Activated CD4-positive, alpha-beta memory T cell treated with anti-CD3 and anti-CD28 coated beads, Interleukin-2, amount 10 ng/mL, durations not matched to agents 7 days and 5 days (primary cell): ENCODE results near the gene PDE4A. TPM values are rescaled to one million over a fixed set of nuclear protein-coding genes. Genes with fewer than 3 reads are reported as not detected.
A peak's percentile ranks its signal among the peaks of the same experiment; 100 is the strongest.

Experiments
- CTCF ChIA-PET: fragments of 350-600 bp; sonication (Branson Sonifier 250); formaldehyde crosslinking; loops from one replicate; lab custom pipeline; 2021; ENCODE audit warnings: antibody characterized with exemption, inconsistent platforms; lab: Charles Lee
- POLR2A ChIA-PET: fragments of 350-600 bp; sonication (Branson Sonifier 250); formaldehyde crosslinking; loops from one replicate; lab custom pipeline; 2021; ENCODE audit warnings: antibody characterized with exemption; lab: Charles Lee
- DNase-seq: peaks from one replicate; pipeline ENCODE4 v3.0.0-alpha.2; 2020
- H3K27ac Mint-ChIP-seq: one replicate; pipeline ENCODE4 v1.8.0; 2021; ENCODE audit warnings: mild to moderate bottlenecking, mixed read lengths
- H3K27me3 Mint-ChIP-seq: one replicate; pipeline ENCODE4 v1.8.0; 2021; ENCODE audit warnings: mixed read lengths
- H3K36me3 Mint-ChIP-seq: one replicate; pipeline ENCODE4 v1.8.0; 2021; ENCODE audit warnings: low read depth, mixed read lengths
- H3K4me1 Mint-ChIP-seq: one replicate; pipeline ENCODE4 v1.8.0; 2021; ENCODE audit warnings: mixed read lengths
- H3K4me3 Mint-ChIP-seq: one replicate; pipeline ENCODE4 v1.8.0; 2021; ENCODE audit warnings: mild to moderate bottlenecking, mixed read lengths
- H3K9me3 Mint-ChIP-seq: one replicate; pipeline ENCODE4 v1.8.0; 2021; ENCODE audit warnings: mixed read lengths
- total RNA-seq, 2 experiments: library from RNA; stranded (reverse); gene quantifications; one replicate each; pipeline ENCODE4 v1.2.3, GENCODE V29; 2021

Gene PDE4A
- total RNA-seq, 2 experiments from 2014 or later, result 56.2 to 58.1 TPM

DNA sequence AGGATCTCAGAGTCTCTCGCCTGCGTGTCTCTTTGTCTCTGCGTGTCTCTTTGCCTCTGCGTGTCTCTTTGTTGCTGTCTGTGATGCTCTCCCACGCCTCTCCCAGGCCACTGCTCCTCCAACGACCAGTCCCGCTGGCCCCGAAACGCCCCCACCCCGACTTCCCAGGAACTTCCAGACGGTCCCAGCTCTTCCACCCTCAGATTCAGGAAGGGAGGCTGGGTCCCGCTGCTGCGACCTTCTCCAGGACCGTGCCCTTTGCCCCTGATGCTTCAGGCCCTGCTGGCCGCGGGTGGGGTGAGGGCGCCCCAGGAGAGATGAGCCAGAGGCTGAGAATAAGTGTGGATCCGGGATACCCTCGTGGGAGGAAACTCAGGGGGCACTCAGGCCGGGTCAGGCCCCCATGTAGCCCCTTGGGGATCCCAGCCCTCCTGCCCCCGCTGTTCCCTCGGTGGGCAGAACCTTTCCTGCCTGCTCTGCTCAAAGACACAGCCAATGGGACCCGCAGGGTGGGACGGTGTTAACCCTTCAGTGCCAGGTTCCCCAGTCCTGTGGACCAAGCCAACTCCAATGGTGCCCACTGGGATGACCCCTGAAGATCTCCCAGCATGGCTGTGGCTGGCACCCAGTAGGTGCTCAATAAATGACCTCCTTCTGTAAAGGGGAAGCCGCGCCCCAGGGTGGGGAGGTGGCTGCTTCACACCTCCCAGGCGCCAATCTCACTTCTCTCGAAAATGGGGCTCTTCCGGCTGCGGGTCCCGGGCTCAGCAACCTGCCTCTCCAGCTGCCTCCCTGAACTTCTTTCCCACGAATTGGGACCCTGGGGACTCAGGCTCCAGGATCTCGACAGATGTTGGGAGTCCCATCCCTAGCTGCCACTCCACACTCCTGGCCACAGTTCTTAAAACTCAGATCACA is 98.4 kb downstream of the PDE4A start:
- CTCF ChIA-PET, result interaction anchor here (0.7 to 1.0 kb wide), 3 partner anchors 9 to 33 kb away, joined by 3 to 5 read pairs (median 4); no protein-coding TSS in a partner anchor
- Mint-ChIP-seq H3K36me3 (no peaks in the 10 kb centered on the region), H3K9me3 (no peaks in the 10 kb centered on the region), H3K27ac (peak overlapping the region; percentile 45), H3K4me1 (peaks cover 32% of the 10 kb centered on the region), H3K4me3 (peak overlapping the region; percentile 34), H3K27me3 (peaks cover 59% of the 10 kb centered on the region)
- POLR2A ChIA-PET, result interaction anchor here (1.3 to 1.5 kb wide), 2 partner anchors 12 to 51 kb away, joined by 3 to 5 read pairs; no protein-coding TSS in a partner anchor
- peak; percentile 38 for DNase-seq

Other genes with a start within 250 kb of the PDE4A start
- 100 to 1,000 TPM; 314 to 331 TPM for gene DNMT1, start 225.6 kb upstream of the PDE4A start, total RNA-seq
- 10 to 100 TPM in 1 of 2 experiments, 1 to 10 TPM in 1; 9.5 to 10.6 TPM for gene S1PR2, start 189.2 kb upstream of the PDE4A start, total RNA-seq
- 10 to 100 TPM; 55.4 to 58.6 TPM for gene MRPL4, start 168.3 kb upstream of the PDE4A start, total RNA-seq
- 10 to 100 TPM; 23.8 to 24.3 TPM for gene ICAM1, start 149.4 kb upstream of the PDE4A start, total RNA-seq
- gene ICAM4, start 133.6 kb upstream of the PDE4A start, total RNA-seq, result 1 to 10 TPM; 1.5 to 2.0 TPM
- gene ICAM5, start 130.6 kb upstream of the PDE4A start, total RNA-seq, result 1 to 10 TPM in 1 of 2 experiments, under 1 TPM in 1; 0.53 to 1.1 TPM
- 1 to 10 TPM; 1.0 to 1.4 TPM for gene ZGLP1, start 110.7 kb upstream of the PDE4A start, total RNA-seq
- 1 to 10 TPM; 3.5 to 3.7 TPM for gene FDX2, start 104.5 kb upstream of the PDE4A start, total RNA-seq
- gene RAVER1, start 87.0 kb upstream of the PDE4A start, total RNA-seq, result 10 to 100 TPM; 62.1 to 68.6 TPM
- gene ICAM3, start 80.9 kb upstream of the PDE4A start, total RNA-seq, result 100 to 1,000 TPM; 223 to 237 TPM
- 100 to 1,000 TPM; 226 to 243 TPM for gene TYK2, start 40.0 kb upstream of the PDE4A start, total RNA-seq
- gene CDC37, start 17.0 kb upstream of the PDE4A start, total RNA-seq, result 100 to 1,000 TPM; 239 to 244 TPM
- gene KEAP1, start 82.8 kb downstream of the PDE4A start, total RNA-seq, result 100 to 1,000 TPM in 1 of 2 experiments, 10 to 100 TPM in 1; 97.1 to 103 TPM
- under 1 TPM; 0.63 to 0.68 TPM for gene S1PR5, start 96.9 kb downstream of the PDE4A start, total RNA-seq
- gene ATG4D, start 123.4 kb downstream of the PDE4A start, total RNA-seq, result 10 to 100 TPM; 38.1 to 39.2 TPM
- gene KRI1, start 145.5 kb downstream of the PDE4A start, total RNA-seq, result 10 to 100 TPM; 45.5 TPM
- 10 to 100 TPM; 85.4 to 89.4 TPM for gene CDKN2D, start 148.4 kb downstream of the PDE4A start, total RNA-seq
- gene AP1M2, start 166.8 kb downstream of the PDE4A start, total RNA-seq, result not detected
- 100 to 1,000 TPM; 147 to 152 TPM for gene SLC44A2, start 205.0 kb downstream of the PDE4A start, total RNA-seq
- 100 to 1,000 TPM; 301 to 324 TPM for gene ILF3, start 233.8 kb downstream of the PDE4A start, total RNA-seq